Stimulated activated CD4-positive, alpha-beta T cell treated with anti-CD3 and anti-CD28 coated beads, Interleukin-15, amount 100 ng/mL, for 1 hour (primary cell): ENCODE results near the gene GOLGA7B.
A peak's percentile ranks its signal among the peaks of the same experiment; 100 is the strongest.

Experiments
- DNase-seq, 2 donors: peaks; one replicate each; pipeline ENCODE4 v3.0.0-alpha.2; 2020; ENCODE audit warnings: low read depth in 1 of 2, low spot score in 1 of 2

Gene GOLGA7B

DNA sequence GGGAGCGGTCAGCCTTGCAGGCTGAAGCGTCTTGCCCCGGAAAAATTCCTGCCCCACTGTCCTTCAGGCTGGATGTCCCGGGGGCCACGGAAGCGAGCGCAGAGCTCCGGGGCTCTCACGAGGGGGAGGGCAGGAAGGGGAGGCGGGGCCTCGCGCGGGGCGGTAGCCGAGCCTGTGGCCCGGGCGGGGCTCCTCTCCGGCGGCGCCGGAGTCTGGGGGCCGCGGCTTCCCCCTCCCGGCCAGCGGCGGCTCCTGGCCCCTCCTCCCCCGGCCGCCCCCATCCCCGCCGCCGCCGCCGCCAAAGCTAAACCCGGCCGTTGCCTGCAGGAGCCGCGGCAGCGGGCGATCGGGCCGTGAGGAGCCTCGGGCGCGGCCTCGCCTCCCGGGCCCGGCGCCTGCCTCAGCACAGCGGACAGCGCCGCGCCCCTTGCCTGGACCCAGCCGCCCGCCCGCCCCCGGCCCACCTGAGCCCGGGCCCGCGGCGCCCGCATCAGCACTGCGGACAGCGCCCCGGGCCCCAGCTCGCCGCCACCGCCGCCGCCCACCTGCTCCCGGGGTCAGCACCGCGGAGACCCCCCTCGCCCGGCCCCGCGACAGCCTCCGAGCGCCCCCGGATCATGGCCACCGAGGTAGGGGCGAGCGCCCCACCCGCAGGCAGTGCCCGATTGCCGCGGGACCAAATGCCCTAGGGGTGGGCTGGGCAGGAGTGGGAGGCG lies at the start of gene GOLGA7B:
GOLGA7B (plus strand) TSS at position 157 of the 716 bp plus-strand sequence; CDS start at position 618, 461 bp downstream.
- peak; percentile 36 to 54 for DNase-seq

GRCh38 chr10:97800474-97800873 lies 49.2 kb upstream of the GOLGA7B start:
- no peak for DNase-seq

GRCh38 chr10:97801422-97801821 lies 48.2 kb upstream of the GOLGA7B start:
- no peak for DNase-seq

DNA sequence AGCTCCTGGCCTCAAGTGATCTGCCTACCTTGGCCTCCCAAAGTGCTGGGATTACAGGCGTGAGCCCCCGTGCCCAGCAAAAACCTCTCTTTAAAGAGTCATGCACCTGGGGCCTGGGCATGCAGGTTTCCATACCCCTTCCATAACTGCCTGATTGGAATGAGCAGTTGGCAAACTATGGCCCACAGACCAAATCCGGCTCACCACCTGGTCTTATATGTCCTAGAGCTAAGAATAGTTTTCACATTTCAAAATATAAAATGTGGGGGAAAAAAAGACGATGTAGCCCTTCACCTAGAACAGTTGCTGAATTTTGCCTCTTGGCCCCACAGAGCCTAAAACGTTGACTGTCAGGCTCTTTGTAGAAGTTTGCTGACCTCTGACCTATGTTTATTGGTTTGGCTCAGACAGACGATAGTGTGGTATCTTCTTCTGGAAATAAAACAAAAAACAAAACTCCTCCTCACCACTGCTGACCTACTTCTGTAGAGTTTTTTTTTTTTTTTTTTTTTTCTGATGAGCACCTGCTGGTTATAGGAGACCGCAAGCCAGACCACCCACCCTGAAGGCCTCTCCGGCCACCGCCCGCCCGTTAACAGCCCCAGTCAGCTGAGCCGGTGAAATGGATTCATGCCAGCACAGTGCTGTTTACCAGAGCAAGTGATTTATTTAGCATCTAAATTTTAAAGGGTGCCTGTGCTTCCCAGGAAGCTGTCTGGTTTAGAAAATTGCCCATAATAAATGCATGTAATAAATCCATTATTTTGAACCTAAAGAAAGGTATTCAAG lies 44.4 kb upstream of the GOLGA7B start:
- DNase-seq: no peak

DNA sequence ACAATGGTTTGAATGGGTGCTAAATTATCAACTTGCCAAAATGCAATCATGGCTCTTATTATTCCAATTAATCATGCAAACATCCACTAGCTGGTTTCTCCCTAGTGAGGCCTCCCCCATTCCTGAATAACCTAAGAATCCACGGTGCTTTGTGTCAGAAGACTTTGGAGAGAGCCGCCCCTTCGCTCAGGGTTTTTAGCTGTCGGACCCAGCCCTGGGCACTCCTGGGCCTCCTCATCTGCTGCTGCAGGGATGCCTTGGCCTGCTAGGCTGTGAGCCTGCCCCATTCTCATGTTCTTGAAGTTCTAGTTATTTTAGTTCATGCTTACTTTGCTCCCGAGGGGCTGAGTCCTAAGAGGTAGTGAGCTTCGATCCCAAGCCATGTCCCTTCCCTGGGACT lies 43.7 kb upstream of the GOLGA7B start:
- no peak for DNase-seq

DNA sequence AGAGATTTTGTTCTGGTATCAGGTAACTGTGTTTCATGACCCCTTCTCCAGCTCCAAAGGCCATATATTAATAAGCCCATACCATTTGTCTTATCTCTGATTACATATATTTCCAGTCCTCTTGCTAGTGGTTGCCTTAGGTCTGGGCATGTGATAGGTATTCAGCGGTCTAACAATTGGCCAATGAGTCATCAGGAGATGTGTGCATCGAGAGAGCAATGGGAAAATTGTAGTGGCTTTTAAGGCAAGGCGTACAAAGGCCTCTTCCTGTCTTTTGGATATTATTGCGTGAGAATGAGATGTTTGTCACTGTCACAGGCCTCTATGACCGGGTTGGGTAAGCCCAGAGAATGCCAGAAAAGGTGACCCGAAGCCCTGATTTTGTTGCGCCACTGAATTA lies 39.2 kb upstream of the GOLGA7B start:
- no peak for DNase-seq

- DNase-seq: no peak
These were observed 37.7 kb upstream of the GOLGA7B start for GRCh38 chr10:97811958-97812357.

DNA sequence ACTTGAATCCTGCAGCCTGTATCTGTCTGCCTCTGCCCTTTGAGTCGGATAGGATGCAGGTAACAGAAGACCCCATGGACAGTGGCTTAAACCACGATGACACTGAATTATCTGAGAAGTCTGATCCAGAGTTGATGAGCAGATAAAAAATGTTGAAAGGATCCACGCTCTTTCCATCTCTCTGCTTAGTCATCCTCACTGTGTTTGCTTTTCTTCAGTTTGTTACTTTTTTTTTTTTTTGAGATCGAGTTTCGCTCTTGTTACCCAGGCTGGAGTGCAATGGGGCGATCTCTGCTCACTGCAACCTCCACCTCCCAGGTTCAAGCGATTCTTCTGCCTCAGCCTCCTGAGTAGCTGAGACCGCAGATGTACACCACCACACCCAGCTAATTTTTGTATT lies 36.9 kb upstream of the GOLGA7B start:
- DNase-seq: no peak

GRCh38 chr10:97813311-97813710 lies 36.3 kb upstream of the GOLGA7B start:
- DNase-seq: no peak

DNA sequence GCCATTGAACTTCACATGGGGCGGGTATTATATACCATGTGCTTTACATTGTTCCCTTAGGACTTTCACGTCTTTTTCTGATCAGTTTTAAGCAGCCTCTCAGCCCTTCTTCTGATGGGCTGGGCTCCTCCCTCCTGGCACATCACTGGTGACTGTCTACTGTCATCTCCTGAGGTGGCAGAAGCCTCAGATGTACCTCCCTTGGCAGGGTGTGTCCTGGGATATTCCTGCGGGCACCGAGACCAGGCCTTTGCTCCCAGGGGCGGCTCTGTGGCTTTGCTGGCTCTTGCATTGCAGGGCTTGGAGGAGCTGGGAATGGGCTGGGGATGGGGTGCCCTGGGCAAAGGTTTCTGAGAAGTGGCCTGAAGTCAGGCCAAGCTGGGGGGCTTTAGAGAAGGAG lies 34.6 kb upstream of the GOLGA7B start:
- DNase-seq: no peak

DNA sequence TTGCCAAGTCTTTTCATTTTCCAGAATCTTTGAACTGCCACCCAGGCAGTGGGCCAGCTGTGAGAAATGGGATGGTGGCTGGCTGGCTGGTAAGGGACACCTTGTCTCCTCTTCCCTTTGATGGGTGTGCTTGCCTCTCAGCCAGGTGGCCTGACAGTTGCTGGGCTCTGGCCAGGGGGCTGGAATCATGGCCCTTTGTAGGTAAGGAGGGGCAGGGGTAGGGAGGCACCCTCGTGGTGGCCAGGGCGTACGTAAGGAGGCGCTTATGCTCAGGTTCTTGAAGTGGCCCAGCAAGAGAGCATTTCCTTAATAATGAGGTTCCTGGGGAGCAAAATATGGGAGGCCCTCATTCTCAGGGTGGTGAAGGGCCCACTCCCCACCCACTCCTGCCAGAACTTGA lies 33.0 kb upstream of the GOLGA7B start:
- DNase-seq: no peak

DNA sequence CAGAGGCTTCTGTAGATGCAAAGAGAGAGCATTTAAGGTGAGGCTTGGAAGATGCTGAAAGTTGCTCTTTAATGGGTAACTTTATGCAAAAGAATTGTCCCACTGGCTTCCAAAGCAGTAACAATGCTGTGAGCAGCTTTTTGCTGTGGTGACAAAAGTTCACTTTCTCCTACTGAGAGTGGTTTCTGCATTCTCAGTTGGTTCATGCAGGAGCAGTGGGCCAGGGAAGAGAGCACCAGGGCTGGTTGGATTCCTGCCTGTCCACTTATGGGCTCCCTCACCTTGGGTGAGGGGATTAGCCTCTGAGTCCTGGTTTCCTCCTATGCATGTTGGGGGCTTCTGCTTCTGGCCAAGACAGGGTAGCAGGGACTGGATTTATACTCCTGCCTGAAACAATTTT lies 31.1 kb upstream of the GOLGA7B start:
- no peak for DNase-seq

- no peak for DNase-seq
These were observed 29.4 kb upstream of the GOLGA7B start for GRCh38 chr10:97820096-97820704.

- DNase-seq: no peak
These were observed 28.2 kb upstream of the GOLGA7B start for GRCh38 chr10:97821308-97822038.

- DNase-seq: no peak
These were observed 27.4 kb upstream of the GOLGA7B start for GRCh38 chr10:97822261-97822687.

DNA sequence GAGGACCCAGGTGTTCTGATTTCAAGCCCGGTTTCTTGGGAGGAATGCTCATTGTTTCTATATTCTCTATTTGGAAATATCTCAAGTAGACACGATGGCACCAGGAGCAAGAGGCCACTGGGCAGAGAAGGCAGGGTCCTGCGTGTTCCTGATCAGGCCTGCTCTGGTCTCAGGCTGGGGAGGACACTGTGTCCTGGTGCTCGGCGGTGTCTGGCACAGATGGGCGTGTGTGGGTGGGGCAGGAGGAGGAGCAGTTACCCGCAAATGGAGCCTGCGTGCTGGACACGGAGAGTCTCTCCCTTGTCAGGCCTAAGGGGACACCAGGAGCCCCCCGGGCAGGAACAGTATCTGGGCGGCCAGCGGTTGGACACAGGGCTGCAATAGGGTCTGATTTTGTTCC lies 25.9 kb upstream of the GOLGA7B start:
- no peak for DNase-seq

DNA sequence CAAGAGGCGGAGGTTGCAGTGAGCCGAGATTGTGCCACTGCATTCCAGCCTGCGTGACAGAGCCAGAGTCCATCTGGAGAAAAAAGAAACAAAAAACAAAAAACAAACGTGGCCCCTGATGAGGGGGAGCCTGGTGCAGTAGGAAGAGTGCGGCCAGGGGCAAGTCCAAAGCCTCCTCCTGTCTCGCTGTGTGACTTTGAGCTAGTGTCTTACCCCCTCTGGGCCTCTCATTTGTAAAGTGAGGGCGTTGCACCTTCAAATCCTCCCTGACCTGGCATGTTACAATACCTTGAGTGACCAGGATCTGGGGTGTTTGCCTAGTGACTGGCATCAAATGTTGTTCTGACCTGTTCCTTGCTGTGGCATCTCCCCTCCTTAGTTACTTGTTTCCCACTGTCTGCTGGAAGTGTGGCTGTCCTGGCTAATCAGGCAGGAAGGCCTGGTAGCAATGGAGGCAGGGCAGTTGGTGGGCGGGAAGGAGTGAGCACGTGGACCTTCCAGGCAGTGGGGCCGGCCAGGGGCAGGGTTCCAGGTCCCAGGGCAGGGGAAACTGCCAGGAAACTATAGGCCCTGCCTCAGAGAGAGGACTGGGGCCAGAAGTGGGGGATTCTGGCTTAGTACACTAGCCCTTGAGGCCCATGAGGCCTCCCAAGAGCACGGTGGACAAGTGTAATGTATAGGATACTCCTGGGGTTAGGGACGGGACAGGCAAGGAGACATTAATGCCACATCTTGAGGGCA lies 24.5 kb upstream of the GOLGA7B start:
- no peak for DNase-seq

DNA sequence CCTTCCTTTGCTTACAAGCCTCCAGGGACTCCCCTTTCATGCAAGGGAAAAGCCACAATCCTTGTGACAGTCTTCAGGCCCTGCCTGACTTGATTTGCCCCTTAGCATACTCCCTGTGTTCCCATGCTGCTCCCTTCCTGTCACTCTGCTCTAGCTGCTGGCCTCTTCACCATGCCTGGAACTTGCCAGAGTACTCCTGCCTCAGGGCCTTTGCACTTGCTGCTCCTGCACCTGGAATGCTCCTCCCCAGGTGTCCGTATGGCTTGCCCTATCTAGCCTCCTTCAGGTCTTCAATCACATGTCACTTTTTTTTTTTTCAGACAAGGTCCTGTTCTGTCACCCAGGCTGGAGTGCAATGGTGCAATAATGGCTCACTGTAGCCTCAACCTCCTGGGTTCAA lies 22.8 kb upstream of the GOLGA7B start:
- no peak for DNase-seq

DNA sequence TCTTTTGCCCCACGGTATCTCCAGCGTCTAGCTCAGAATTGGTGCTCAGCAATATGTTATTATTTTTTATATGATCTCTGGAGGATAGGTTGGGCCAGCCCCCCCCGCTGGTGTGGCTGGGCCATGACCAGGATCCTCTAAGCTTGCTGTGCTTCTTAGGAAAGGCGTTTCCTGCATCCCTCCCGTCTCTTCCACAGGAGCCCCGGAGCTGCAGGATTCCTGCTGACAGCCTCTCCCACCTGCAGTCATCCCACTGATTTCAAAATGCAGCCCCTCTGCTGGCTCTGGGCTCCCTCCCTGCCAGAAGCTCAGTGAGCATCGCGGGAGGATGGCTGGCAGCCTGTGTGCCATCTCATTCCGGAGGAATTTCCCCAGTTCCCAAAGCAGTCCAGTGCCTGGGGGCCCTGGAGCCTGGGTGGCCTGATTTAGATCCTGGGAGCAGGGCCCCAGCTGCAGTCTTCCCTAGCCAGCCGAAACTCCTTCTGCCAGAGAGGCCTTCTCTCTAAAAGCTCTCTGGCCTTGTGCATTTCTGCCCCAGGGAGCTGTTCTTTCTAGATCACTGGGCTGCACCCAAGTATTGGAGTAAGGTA lies 21.8 kb upstream of the GOLGA7B start:
- DNase-seq: no peak

GRCh38 chr10:97828721-97829120 lies 20.9 kb upstream of the GOLGA7B start:
- DNase-seq: no peak
